Epithelial cell of esophagus (primary cell): ENCODE measurements around the gene WBP4.

Experiments used
- DNase-seq: peaks from one replicate; pipeline ENCODE4 v3.0.0; 2010; ENCODE audit warnings: low read depth
- H3K4me3 ChIP-seq: 2 replicates; pipeline ENCODE4 v1.5.1; 2011; ENCODE audit warnings: mild to moderate bottlenecking, low read length, control low read depth
- CTCF ChIP-seq: IDR thresholded peaks from 2 replicates; pipeline ENCODE4 v1.5.1; 2011; ENCODE audit warnings: low read depth, mild to moderate bottlenecking, low read length, control low read depth, inconsistent platforms; ENCODE audit not compliant: insufficient read depth; ENCODE audit errors: missing control alignments

Gene WBP4

GRCh38 chr13:41056826-41057711 is 4.2 kb upstream of the WBP4 start:
- no peak overlapping the region for H3K4me3 ChIP-seq
- no peak for TF ChIP-seq CTCF
- DNase-seq, result no peak

DNA sequence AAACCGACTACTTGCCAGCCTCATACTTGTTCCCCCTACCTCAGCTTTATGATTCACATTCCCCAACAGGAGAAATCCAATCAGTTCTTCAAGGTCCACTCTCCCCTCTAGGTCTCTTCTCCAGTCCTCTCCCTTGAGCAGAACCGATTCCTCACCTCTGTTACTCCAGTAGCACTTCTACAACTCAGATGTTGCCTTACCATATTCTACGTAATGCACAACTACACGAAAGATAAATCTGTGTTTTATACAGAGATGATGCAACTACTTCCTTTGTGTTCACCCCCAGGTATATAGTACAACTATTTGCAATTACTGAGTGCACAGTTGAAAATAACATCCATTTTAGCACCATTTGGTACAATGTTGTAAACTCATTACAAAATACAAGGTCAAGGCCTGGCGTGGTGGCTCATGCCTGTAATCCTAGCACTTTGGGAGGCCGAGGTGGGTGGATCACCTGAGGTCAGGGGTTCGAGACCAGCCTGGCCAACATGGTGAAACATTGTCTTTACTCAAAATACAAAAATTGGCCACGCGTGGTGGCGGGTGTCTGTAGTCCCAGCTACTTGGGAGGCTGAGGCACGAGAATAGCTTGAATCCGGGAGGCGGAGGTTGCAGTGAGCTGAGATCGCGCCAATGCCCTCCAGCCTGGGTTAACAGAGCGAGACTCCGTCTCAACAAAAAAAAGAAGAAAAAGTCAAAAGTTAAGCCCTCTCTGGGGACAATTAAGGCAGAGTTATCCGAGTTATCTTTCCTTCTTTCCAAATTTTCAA is 2.8 kb upstream of the WBP4 start:
- peak overlapping the region; percentile 88 for H3K4me3 ChIP-seq
- TF ChIP-seq CTCF, result no peak

GRCh38 chr13:41059456-41060081 is 1.7 kb upstream of the WBP4 start:
- H3K4me3 ChIP-seq, result peak overlapping the region; percentile 88
- no peak for TF ChIP-seq CTCF
- no peak for DNase-seq

More for the DNA sequence above, 2.8 kb upstream of the WBP4 start:
- no peak for DNase-seq

DNA sequence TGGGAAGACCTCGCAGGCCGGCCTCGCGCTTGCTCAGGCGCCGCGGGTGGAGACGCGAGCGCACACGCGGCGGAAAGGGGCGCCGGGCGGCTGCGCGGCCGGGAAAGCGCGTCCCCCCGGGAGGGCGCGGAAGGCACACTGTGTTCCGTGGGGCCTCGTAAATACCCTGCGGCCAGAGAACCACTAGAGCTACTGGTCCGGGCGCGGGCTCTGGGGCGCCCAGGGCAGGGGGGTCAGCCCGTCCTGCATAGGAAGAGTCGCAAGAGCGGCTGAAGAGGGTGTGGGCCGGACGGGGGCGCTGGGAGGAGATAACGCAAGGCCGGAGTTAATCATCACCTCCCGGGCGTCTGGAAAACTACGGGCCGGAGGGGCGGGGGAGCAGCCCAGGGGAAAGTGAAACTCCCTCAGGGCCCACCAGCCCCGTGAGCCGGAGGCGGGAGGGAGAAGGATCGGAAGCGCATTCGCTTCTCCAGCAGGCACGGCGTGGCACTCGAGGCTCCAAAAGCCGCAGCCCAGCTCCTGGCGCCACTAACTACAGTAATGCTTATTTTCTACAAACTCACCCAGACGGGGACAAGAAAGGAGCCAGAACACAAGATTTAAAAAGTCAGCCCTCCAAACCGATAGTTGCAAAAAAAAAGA is 1.1 kb upstream of the WBP4 start:
- DNase-seq, result peak; percentile 90

DNA sequence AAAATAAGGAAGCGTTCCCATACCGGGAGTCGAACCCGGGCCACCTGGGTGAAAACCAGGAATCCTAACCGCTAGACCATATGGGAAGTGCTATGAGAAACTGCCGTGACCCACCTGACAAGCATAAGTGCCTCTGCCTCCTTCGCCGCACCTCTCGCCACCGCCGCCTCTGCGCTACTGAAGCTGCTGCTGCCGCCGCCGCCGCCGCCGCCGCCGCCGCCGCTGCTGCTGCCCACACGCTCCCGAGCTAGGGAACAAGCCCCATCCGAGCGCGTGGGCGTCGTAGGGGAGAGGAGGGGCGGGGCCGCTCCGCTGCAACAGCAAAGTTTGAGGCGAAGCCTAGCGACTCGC is 610 bp upstream of the WBP4 start:
- H3K4me3 ChIP-seq, result peak overlapping the region; percentile 88
- DNase-seq, result peak; percentile 89
- no peak for TF ChIP-seq CTCF

More for the DNA sequence above, 1.1 kb upstream of the WBP4 start:
- TF ChIP-seq CTCF, result peak; percentile 40
- H3K4me3 ChIP-seq, result peak overlapping the region; percentile 88
